Parathyroid adenoma (tissue), 2 donors: Measurements from ENCODE around the gene AIM2.

Experiments
- H2AFZ ChIP-seq: fragments of 300-600 bp; sonication (generic); one replicate; pipeline ENCODE4 v1.7.0; 2017; ENCODE audit warnings: antibody characterized with exemption, mild to moderate bottlenecking
- H3K27ac ChIP-seq: fragments of 300-600 bp; sonication (generic); one replicate; pipeline ENCODE4 v1.7.0; 2017
- H3K27me3 ChIP-seq: fragments of 300-600 bp; sonication (generic); one replicate; pipeline ENCODE4 v1.7.0; 2017; ENCODE audit warnings: low read length; ENCODE audit not compliant: control insufficient read depth, insufficient read depth
- H3K36me3 ChIP-seq: fragments of 300-600 bp; sonication (generic); one replicate; pipeline ENCODE4 v1.7.0; 2017; ENCODE audit warnings: low read length; ENCODE audit not compliant: control insufficient read depth, insufficient read depth
- H3K4me1 ChIP-seq: fragments of 300-600 bp; sonication (generic); one replicate; pipeline ENCODE4 v1.7.0; 2017; ENCODE audit warnings: control low read depth
- H3K4me2 ChIP-seq: fragments of 300-600 bp; sonication (generic); one replicate; pipeline ENCODE4 v1.7.0; 2017; ENCODE audit warnings: low read length
- H3K4me3 ChIP-seq: fragments of 300-600 bp; sonication (generic); one replicate; pipeline ENCODE4 v1.7.0; 2017; ENCODE audit warnings: low read depth, low read length
- H3K79me2 ChIP-seq: fragments of 300-600 bp; sonication (generic); one replicate; pipeline ENCODE4 v1.7.0; 2017; ENCODE audit warnings: control low read depth
- H3K9ac ChIP-seq: fragments of 300-600 bp; sonication (generic); one replicate; pipeline ENCODE4 v1.7.0; 2017; ENCODE audit warnings: mild to moderate bottlenecking
- H3K9me3 ChIP-seq: fragments of 300-600 bp; sonication (generic); one replicate; pipeline ENCODE4 v1.7.0; 2017; ENCODE audit warnings: low read length; ENCODE audit not compliant: control insufficient read depth
- TF ChIP-seq, protein P1 (sequence below): fragments of 300-600 bp; sonication (generic); IDR thresholded peaks from one replicate; pipeline ENCODE4 v1.7.0; 2017; ENCODE audit warnings: antibody characterized with exemption, mild to moderate bottlenecking
- donor health status: primary hyperparathyroidism.

AIM2 gene

DNA sequence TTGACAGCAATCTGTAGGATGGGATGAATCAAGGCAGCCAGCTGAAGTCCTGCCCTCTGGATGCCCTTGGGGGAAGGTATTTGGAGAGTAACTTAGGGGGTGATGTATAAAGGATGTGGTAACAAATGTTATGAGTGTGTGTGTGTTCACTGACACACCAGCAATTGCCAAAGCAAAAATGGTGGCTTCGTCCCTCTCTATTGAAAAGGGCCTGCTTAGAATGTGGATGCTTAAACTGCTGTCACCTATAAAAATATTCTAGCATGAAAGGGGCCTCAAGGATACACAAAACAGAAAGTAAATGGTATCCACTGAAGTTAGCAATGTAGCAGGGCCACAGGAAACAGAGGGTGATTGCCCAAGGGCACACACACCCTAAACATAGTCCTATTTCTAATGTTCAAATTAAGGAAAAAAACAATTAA lies 15.1 kb upstream of the AIM2 start:
- no peak overlapping the region for H3K4me3 ChIP-seq
- TF ChIP-seq, protein P1, sequence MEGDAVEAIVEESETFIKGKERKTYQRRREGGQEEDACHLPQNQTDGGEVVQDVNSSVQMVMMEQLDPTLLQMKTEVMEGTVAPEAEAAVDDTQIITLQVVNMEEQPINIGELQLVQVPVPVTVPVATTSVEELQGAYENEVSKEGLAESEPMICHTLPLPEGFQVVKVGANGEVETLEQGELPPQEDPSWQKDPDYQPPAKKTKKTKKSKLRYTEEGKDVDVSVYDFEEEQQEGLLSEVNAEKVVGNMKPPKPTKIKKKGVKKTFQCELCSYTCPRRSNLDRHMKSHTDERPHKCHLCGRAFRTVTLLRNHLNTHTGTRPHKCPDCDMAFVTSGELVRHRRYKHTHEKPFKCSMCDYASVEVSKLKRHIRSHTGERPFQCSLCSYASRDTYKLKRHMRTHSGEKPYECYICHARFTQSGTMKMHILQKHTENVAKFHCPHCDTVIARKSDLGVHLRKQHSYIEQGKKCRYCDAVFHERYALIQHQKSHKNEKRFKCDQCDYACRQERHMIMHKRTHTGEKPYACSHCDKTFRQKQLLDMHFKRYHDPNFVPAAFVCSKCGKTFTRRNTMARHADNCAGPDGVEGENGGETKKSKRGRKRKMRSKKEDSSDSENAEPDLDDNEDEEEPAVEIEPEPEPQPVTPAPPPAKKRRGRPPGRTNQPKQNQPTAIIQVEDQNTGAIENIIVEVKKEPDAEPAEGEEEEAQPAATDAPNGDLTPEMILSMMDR, result no peak
- no peak overlapping the region for H3K4me2 ChIP-seq
- no peaks in the 10 kb centered on the region for H3K27me3 ChIP-seq
- no peaks in the 10 kb centered on the region for H3K9me3 ChIP-seq
- H3K4me1 ChIP-seq, result no peaks in the 10 kb centered on the region
- H3K79me2 ChIP-seq, result no peaks in the 10 kb centered on the region
- no peaks in the 10 kb centered on the region for H3K36me3 ChIP-seq
- H2AFZ ChIP-seq, result no peak overlapping the region
- no peak overlapping the region for H3K9ac ChIP-seq
- no peak overlapping the region for H3K27ac ChIP-seq

DNA sequence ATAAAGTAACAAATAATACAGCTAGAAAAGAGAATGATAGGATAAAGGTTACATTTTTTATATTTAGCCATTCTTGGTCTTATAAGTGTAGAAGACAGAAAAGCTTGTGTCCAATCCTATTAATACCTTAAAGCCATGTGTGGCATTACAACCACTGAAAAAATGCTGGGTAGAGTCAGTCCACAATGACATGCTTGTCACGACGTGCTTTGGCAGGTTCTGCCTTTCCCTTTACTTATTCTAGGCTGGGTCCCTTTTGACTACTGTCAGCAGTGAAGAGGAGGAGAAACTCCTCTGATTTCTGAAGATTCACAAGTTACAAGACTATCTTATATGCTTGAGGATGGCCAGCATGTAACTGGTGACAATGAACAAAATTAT lies 14.6 kb upstream of the AIM2 start:
- H3K4me3 ChIP-seq, result no peak overlapping the region
- H3K9ac ChIP-seq, result no peak overlapping the region
- no peak overlapping the region for H3K27ac ChIP-seq
- H3K4me2 ChIP-seq, result no peak overlapping the region
- H3K9me3 ChIP-seq, result no peaks in the 10 kb centered on the region
- TF ChIP-seq, protein P1, result no peak
- H3K4me1 ChIP-seq, result no peaks in the 10 kb centered on the region
- H2AFZ ChIP-seq, result no peak overlapping the region
- H3K79me2 ChIP-seq, result no peaks in the 10 kb centered on the region
- no peaks in the 10 kb centered on the region for H3K27me3 ChIP-seq
- H3K36me3 ChIP-seq, result no peaks in the 10 kb centered on the region

DNA sequence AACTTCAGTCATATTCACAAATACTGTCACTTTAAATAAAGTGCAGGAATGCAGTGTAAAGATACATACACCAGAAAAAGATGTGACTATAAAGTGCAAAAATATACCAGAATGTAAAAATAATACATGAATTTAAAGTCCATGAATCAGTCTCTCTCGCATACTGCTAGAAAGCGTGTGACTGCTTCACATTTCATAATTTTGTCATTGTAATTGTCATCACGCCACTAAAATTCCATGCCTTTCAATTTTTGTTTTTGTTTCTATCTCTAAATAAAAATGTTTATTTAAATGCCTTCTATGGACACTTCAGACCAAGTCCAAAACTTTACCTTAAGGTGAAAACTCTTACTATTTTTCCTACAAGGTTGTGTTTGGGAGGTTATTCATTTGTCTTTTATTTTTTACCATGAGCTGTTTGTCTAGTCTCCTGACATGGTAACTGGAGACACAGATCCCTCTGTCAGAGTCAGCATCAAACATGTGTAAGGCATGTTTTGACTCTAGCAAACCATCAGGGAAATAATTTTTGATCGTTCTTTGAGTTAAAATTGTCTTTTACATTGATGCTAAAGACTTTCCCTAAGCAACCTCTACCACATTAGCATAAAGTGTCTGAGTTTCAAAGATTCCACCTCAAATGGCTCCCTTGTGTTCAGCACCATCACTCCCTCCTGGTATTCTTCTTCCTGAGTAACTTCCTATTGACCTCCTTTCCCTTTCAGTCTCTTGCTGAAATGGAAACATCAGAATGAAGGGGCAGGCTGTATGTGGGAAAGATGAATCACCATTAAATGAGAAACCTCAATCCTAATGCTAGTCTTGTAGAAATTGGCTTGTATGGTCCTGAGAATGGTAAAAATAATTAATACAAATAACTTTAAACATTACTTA lies 14.0 kb upstream of the AIM2 start:
- TF ChIP-seq, protein P1, result no peak
- no peaks in the 10 kb centered on the region for H3K27me3 ChIP-seq

DNA sequence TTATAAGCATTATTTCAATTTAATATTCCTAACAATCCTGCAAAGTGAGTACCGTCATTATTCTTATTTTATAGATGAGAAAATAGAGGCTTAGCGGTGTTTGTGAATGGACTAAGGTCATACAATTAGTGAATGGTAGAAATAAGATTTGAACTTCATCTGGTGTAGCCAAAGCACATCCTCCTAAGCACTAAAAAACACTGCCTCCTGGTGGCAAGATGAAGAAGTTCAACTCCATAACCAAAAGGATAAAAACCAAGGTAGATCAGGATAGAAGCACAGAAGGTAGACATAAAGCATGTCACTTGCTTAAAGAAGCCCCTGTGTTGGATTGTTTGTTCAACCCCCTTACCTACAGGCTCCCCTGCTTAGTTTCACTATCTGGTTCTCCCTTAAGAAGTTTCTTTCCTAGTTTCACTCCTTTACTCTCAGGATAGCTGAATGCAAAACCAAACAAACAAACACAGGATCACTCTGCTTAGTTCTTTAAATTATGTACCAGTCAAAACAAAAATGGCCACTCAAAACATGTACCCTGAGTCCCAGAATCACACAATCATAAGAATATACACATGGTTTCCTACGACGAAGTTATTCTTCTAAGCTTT lies 12.7 kb upstream of the AIM2 start:
- Histone ChIP-seq H3K27ac (no peak overlapping the region), H3K36me3 (no peaks in the 10 kb centered on the region), H3K4me1 (no peaks in the 10 kb centered on the region), H3K27me3 (no peaks in the 10 kb centered on the region), H2AFZ (no peak overlapping the region), H3K4me3 (no peak overlapping the region), H3K79me2 (no peaks in the 10 kb centered on the region), H3K9ac (no peak overlapping the region), H3K9me3 (no peaks in the 10 kb centered on the region), H3K4me2 (no peak overlapping the region)
- TF ChIP-seq, protein P1, result peak; percentile 24

More for the DNA sequence above, 14.0 kb upstream of the AIM2 start:
- no peak overlapping the region for H2AFZ ChIP-seq
- H3K79me2 ChIP-seq, result no peaks in the 10 kb centered on the region
- no peak overlapping the region for H3K27ac ChIP-seq
- no peak overlapping the region for H3K4me2 ChIP-seq
- H3K4me1 ChIP-seq, result no peaks in the 10 kb centered on the region
- H3K9ac ChIP-seq, result no peak overlapping the region
- no peaks in the 10 kb centered on the region for H3K9me3 ChIP-seq
- no peak overlapping the region for H3K4me3 ChIP-seq
- no peaks in the 10 kb centered on the region for H3K36me3 ChIP-seq
